Measurements from ENCODE around the gene KHDRBS2.

The KHDRBS2 gene

DNA sequence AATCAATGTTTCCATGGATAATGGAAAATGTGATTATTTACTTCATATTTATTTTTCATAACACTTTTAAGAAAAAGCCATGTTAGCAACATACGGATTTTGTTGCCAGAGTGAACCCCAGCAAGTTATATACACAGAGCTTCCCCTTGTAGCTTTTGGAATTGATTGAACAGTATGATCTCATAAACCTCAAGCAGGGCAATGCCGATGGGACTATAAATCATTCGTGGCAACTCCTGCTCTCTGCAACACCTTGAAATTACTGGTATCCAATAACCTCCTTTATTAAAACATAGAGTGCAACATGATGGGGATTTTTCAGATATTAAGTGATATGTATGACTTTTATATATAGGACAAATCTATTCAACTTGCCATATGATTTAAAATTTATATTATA lies 428.5 kb downstream of the KHDRBS2 start:
- Histone ChIP-seq H3K4me3 (replicated peaks; ENCODE audit: insufficient read depth, low read length) (no peak overlapping the region), H3K27ac (replicated peaks) (no peak overlapping the region), H3K27me3 (ENCODE audit: insufficient read depth, poor library complexity, severe bottlenecking) (no peaks in the 10 kb centered on the region)
- TF ChIP-seq, protein P1, sequence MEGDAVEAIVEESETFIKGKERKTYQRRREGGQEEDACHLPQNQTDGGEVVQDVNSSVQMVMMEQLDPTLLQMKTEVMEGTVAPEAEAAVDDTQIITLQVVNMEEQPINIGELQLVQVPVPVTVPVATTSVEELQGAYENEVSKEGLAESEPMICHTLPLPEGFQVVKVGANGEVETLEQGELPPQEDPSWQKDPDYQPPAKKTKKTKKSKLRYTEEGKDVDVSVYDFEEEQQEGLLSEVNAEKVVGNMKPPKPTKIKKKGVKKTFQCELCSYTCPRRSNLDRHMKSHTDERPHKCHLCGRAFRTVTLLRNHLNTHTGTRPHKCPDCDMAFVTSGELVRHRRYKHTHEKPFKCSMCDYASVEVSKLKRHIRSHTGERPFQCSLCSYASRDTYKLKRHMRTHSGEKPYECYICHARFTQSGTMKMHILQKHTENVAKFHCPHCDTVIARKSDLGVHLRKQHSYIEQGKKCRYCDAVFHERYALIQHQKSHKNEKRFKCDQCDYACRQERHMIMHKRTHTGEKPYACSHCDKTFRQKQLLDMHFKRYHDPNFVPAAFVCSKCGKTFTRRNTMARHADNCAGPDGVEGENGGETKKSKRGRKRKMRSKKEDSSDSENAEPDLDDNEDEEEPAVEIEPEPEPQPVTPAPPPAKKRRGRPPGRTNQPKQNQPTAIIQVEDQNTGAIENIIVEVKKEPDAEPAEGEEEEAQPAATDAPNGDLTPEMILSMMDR (IDR thresholded peaks at IDR 0.05; ENCODE audit: insufficient read depth, low read length), result no peak
- TF ChIP-seq GABPA (IDR thresholded peaks at IDR 0.05; ENCODE audit: low read depth) (no peak), SPI1 (IDR thresholded peaks at IDR 0.05; ENCODE audit: borderline replicate concordance, low read depth) (no peak), POLR2AphosphoS5 (IDR thresholded peaks at IDR 0.05; ENCODE audit: low read depth) (no peak)
- TF ChIP-seq, protein P2, sequence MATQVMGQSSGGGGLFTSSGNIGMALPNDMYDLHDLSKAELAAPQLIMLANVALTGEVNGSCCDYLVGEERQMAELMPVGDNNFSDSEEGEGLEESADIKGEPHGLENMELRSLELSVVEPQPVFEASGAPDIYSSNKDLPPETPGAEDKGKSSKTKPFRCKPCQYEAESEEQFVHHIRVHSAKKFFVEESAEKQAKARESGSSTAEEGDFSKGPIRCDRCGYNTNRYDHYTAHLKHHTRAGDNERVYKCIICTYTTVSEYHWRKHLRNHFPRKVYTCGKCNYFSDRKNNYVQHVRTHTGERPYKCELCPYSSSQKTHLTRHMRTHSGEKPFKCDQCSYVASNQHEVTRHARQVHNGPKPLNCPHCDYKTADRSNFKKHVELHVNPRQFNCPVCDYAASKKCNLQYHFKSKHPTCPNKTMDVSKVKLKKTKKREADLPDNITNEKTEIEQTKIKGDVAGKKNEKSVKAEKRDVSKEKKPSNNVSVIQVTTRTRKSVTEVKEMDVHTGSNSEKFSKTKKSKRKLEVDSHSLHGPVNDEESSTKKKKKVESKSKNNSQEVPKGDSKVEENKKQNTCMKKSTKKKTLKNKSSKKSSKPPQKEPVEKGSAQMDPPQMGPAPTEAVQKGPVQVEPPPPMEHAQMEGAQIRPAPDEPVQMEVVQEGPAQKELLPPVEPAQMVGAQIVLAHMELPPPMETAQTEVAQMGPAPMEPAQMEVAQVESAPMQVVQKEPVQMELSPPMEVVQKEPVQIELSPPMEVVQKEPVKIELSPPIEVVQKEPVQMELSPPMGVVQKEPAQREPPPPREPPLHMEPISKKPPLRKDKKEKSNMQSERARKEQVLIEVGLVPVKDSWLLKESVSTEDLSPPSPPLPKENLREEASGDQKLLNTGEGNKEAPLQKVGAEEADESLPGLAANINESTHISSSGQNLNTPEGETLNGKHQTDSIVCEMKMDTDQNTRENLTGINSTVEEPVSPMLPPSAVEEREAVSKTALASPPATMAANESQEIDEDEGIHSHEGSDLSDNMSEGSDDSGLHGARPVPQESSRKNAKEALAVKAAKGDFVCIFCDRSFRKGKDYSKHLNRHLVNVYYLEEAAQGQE (IDR thresholded peaks at IDR 0.05; ENCODE audit: insufficient replicate concordance, low read depth), result no peak
- DNase-seq (ENCODE audit: low read depth in 1 of 2, low spot score in 1 of 2), result no peak

DNA sequence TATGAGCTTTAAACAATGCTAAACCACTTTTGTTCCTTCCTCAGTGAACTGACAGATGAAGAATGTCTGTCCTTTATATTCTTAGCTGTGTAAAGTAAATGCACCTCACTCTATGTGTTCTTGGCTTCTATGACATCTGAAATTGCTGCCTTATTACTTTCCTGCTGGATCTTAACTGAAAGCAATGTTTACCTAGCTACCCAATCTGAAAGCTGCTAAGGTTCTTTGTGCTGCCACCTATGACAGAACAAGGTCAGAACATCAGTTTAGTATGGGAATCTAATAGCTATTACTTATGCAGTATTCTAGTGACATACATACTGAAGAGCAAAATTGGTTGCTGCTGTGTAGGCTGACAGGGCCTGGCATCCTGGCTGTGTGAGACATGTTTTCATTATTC lies 444.1 kb downstream of the KHDRBS2 start:
- Histone ChIP-seq H3K4me3 (replicated peaks; ENCODE audit: insufficient read depth, low read length) (no peak overlapping the region), H3K27me3 (ENCODE audit: insufficient read depth, poor library complexity, severe bottlenecking) (no peaks in the 10 kb centered on the region), H3K27ac (replicated peaks) (no peak overlapping the region)
- TF ChIP-seq GABPA (IDR thresholded peaks at IDR 0.05; ENCODE audit: low read depth), result no peak
- TF ChIP-seq SPI1 (IDR thresholded peaks at IDR 0.05; ENCODE audit: borderline replicate concordance, low read depth), result no peak
- TF ChIP-seq, protein P2 (IDR thresholded peaks at IDR 0.05; ENCODE audit: insufficient replicate concordance, low read depth), result no peak
- DNase-seq (ENCODE audit: low read depth in 1 of 2, low spot score in 1 of 2), result no peak

DNA sequence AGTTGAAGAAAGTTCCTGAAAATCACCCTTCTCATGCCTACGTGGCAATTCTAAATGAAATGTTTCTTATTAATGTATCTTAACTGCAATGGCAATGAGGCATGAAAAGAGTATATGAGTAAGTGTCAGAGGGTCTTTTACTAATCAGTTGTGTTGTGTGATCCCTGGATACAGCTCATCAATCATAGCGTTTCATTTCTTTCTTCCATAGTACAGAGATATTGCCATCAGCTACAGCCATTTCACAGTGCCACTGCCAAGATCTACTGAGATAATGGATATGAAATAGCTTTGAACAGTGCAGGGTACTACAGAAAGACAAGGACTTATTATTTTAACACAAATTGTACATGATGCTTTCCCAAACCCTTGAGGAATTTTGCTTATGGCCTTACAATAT lies 450.8 kb downstream of the KHDRBS2 start:
- Histone ChIP-seq H3K27ac (replicated peaks) (no peak overlapping the region), H3K4me3 (replicated peaks; ENCODE audit: insufficient read depth, low read length) (no peak overlapping the region), H3K27me3 (ENCODE audit: insufficient read depth, poor library complexity, severe bottlenecking) (no peaks in the 10 kb centered on the region)
- TF ChIP-seq, protein P2 (IDR thresholded peaks at IDR 0.05; ENCODE audit: insufficient replicate concordance, low read depth), result no peak
- TF ChIP-seq SPI1 (IDR thresholded peaks at IDR 0.05; ENCODE audit: borderline replicate concordance, low read depth) (no peak), POLR2AphosphoS5 (IDR thresholded peaks at IDR 0.05; ENCODE audit: low read depth) (no peak)
- TF ChIP-seq, protein P1 (IDR thresholded peaks at IDR 0.05; ENCODE audit: insufficient read depth, low read length), result no peak
- no peak for DNase-seq (ENCODE audit: low read depth in 1 of 2, low spot score in 1 of 2)
